Bronchial epithelial cell (primary cell): Measurements from ENCODE around the gene CCT3. TPM values are rescaled to one million over a fixed set of nuclear protein-coding genes. Genes with fewer than 3 reads are reported as not detected.

Experiments used
- DNase-seq: peaks from one replicate; pipeline ENCODE4 v3.0.0-alpha.2; 2010; ENCODE audit warnings: low read depth
- FAIRE-seq: peaks from 2 replicates; lab custom pipeline; 2011; peaks lifted over from hg19 to GRCh38; lab: Jason Lieb, UNC
- H3K27me3 ChIP-seq: 2 replicates; pipeline ENCODE4 v1.5.1; 2011; ENCODE audit warnings: low read length; ENCODE audit not compliant: control insufficient read depth, insufficient read depth
- H3K36me3 ChIP-seq: 2 replicates; pipeline ENCODE4 v1.5.1; 2011; ENCODE audit warnings: low read length; ENCODE audit not compliant: control insufficient read depth, insufficient read depth
- H3K4me3 ChIP-seq: 2 replicates; pipeline ENCODE4 v1.5.1; 2011; ENCODE audit warnings: mild to moderate bottlenecking, low read depth, low read length, control low read depth
- total RNA-seq: library from RNA; depleted of rRNA; stranded (reverse); fragments of >200 nt; gene quantifications from 2 replicates; pipeline ENCODE4 v1.2.1, GENCODE V29; 2014
- TF ChIP-seq, protein P1 (sequence below): IDR thresholded peaks from 2 replicates; pipeline ENCODE4 v1.5.1; 2011; ENCODE audit warnings: mild to moderate bottlenecking, moderate library complexity, low read length, control low read depth, inconsistent platforms; ENCODE audit not compliant: insufficient read depth, severe bottlenecking

CCT3 gene
- total RNA-seq, 1 donor from 2014 or later: 377 TPM

- TF ChIP-seq, protein P1, sequence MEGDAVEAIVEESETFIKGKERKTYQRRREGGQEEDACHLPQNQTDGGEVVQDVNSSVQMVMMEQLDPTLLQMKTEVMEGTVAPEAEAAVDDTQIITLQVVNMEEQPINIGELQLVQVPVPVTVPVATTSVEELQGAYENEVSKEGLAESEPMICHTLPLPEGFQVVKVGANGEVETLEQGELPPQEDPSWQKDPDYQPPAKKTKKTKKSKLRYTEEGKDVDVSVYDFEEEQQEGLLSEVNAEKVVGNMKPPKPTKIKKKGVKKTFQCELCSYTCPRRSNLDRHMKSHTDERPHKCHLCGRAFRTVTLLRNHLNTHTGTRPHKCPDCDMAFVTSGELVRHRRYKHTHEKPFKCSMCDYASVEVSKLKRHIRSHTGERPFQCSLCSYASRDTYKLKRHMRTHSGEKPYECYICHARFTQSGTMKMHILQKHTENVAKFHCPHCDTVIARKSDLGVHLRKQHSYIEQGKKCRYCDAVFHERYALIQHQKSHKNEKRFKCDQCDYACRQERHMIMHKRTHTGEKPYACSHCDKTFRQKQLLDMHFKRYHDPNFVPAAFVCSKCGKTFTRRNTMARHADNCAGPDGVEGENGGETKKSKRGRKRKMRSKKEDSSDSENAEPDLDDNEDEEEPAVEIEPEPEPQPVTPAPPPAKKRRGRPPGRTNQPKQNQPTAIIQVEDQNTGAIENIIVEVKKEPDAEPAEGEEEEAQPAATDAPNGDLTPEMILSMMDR: no peak
- no peak for FAIRE-seq
- no peak overlapping the region for H3K4me3 ChIP-seq
- DNase-seq: no peak
- peaks cover 19% of the 10 kb centered on the region for H3K36me3 ChIP-seq
- no peaks in the 10 kb centered on the region for H3K27me3 ChIP-seq
Measured at GRCh38 chr1:156279837-156280236, 58.3 kb downstream of the CCT3 start.

DNA sequence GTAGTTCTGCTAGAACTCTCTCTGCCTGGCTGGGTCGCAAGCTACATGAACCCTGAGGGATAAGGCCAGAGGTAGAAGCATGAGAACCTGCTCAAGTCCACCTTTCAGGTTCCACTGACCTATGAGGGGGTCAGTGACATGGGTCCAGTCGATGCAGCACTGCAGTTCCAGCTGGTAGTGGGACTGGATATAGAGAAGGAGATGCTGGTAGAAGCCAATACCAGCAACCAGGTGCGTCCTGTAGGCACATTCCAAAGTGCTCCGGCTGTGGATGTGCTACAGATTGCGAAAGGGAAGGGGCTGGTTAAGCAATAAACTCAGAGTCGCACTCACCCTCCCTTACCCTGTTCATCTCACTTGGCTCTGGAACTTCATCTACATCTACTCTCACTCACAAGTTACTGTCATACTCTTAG, 61.1 kb downstream of the CCT3 start:
- Histone ChIP-seq H3K4me3 (no peak overlapping the region), H3K27me3 (no peaks in the 10 kb centered on the region), H3K36me3 (peaks cover 36% of the 10 kb centered on the region)
- FAIRE-seq (peak; percentile 52), DNase-seq (peak; percentile 58)
- TF ChIP-seq, protein P1: no peak

- H3K27me3 ChIP-seq: no peaks in the 10 kb centered on the region
- H3K4me3 ChIP-seq: no peak overlapping the region
- TF ChIP-seq, protein P1: no peak
- FAIRE-seq: no peak
- peaks cover 38% of the 10 kb centered on the region for H3K36me3 ChIP-seq
- no peak for DNase-seq
Measured at GRCh38 chr1:156276532-156276931, 61.6 kb downstream of the CCT3 start.

GRCh38 chr1:156270314-156270713, 67.8 kb downstream of the CCT3 start:
- TF ChIP-seq, protein P1: no peak
- no peak for FAIRE-seq
- H3K4me3 ChIP-seq: no peak overlapping the region
- peaks cover 46% of the 10 kb centered on the region for H3K36me3 ChIP-seq
- H3K27me3 ChIP-seq: no peaks in the 10 kb centered on the region
- DNase-seq: no peak

DNA sequence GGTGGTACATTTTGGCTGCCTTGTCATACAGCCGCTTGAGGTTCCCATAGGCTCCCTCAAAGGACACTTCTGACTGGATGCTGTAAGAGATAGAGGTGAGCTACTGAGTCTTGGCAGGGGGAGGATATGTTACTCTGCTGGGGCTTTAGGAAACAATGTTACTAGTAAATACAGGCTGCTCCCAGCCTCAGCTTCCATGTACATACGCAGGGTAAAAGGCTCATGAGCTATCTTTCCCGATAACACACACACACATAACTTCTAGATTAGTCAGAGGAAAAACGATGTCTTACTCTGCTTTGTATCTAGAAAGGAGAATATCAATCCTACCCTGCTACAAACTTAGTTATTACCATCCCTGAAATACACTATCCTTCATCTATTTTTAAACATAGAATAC, 69.8 kb downstream of the CCT3 start:
- DNase-seq (no peak), FAIRE-seq (no peak)
- Histone ChIP-seq H3K36me3 (peaks cover 40% of the 10 kb centered on the region), H3K4me3 (no peak overlapping the region), H3K27me3 (no peaks in the 10 kb centered on the region)
- TF ChIP-seq, protein P1: no peak

GRCh38 chr1:156266051-156266450, 72.0 kb downstream of the CCT3 start:
- TF ChIP-seq, protein P1: no peak
- Histone ChIP-seq H3K36me3 (peaks cover 31% of the 10 kb centered on the region), H3K27me3 (no peaks in the 10 kb centered on the region), H3K4me3 (no peak overlapping the region)
- no peak for DNase-seq
- FAIRE-seq: no peak
